ENCODE results near the gene CDH22. TPM values are rescaled to one million over a fixed set of nuclear protein-coding genes. Genes with fewer than 3 reads are reported as not detected.

CDH22 gene
- total RNA-seq, 1 donor from 2014 or later = 0.14 TPM

- no peaks in the 10 kb centered on the region for H3K9me3 Mint-ChIP-seq (ENCODE audit: low read depth)
- no peak overlapping the region for H3K4me3 Mint-ChIP-seq (ENCODE audit: low read depth)
- H3K27me3 Mint-ChIP-seq = peaks cover 31% of the 10 kb centered on the region
- no peaks in the 10 kb centered on the region for H3K36me3 Mint-ChIP-seq (ENCODE audit: insufficient read depth)
- H3K4me1 Mint-ChIP-seq (ENCODE audit: low read depth) = no peaks in the 10 kb centered on the region
- TF ChIP-seq CTCF (IDR thresholded peaks at IDR 0.05; ENCODE audit: unreplicated experiment) = no peak
- no peak for DNase-seq (ENCODE audit: low spot score, unreplicated experiment)
- no peak overlapping the region for H3K27ac Mint-ChIP-seq
Observed at GRCh38 chr20:46260936-46261454, 47.3 kb downstream of the CDH22 start.

GRCh38 chr20:46260480-46260879, 47.8 kb downstream of the CDH22 start:
- Mint-ChIP-seq H3K4me3 (ENCODE audit: low read depth) (no peak overlapping the region), H3K36me3 (ENCODE audit: insufficient read depth) (no peaks in the 10 kb centered on the region), H3K27me3 (peaks cover 31% of the 10 kb centered on the region), H3K27ac (no peak overlapping the region), H3K4me1 (ENCODE audit: low read depth) (no peaks in the 10 kb centered on the region), H3K9me3 (ENCODE audit: low read depth) (no peaks in the 10 kb centered on the region)
- no peak for TF ChIP-seq CTCF (IDR thresholded peaks at IDR 0.05; ENCODE audit: unreplicated experiment)
- DNase-seq (ENCODE audit: low spot score, unreplicated experiment) = no peak

GRCh38 chr20:46259260-46259859, 48.9 kb downstream of the CDH22 start:
- no peak for DNase-seq (ENCODE audit: low spot score, unreplicated experiment)
- no peaks in the 10 kb centered on the region for H3K36me3 Mint-ChIP-seq (ENCODE audit: insufficient read depth)
- TF ChIP-seq CTCF (IDR thresholded peaks at IDR 0.05; ENCODE audit: unreplicated experiment) = no peak
- H3K27ac Mint-ChIP-seq = no peak overlapping the region
- H3K27me3 Mint-ChIP-seq = peaks cover 35% of the 10 kb centered on the region
- H3K4me3 Mint-ChIP-seq (ENCODE audit: low read depth) = no peak overlapping the region
- no peaks in the 10 kb centered on the region for H3K9me3 Mint-ChIP-seq (ENCODE audit: low read depth)
- no peaks in the 10 kb centered on the region for H3K4me1 Mint-ChIP-seq (ENCODE audit: low read depth)

- Mint-ChIP-seq H3K27me3 (peaks cover 36% of the 10 kb centered on the region), H3K36me3 (ENCODE audit: insufficient read depth) (no peaks in the 10 kb centered on the region)
Observed at GRCh38 chr20:46257887-46258286, 50.4 kb downstream of the CDH22 start.

GRCh38 chr20:46256293-46256692, 52.0 kb downstream of the CDH22 start:
- TF ChIP-seq CTCF (IDR thresholded peaks at IDR 0.05; ENCODE audit: unreplicated experiment) = no peak
- no peaks in the 10 kb centered on the region for H3K4me1 Mint-ChIP-seq (ENCODE audit: low read depth)
- H3K9me3 Mint-ChIP-seq (ENCODE audit: low read depth) = no peaks in the 10 kb centered on the region
- no peaks in the 10 kb centered on the region for H3K36me3 Mint-ChIP-seq (ENCODE audit: insufficient read depth)
- H3K27me3 Mint-ChIP-seq = peaks cover 47% of the 10 kb centered on the region
- no peak overlapping the region for H3K4me3 Mint-ChIP-seq (ENCODE audit: low read depth)
- no peak overlapping the region for H3K27ac Mint-ChIP-seq
- DNase-seq (ENCODE audit: low spot score, unreplicated experiment) = no peak

More at GRCh38 chr20:46257887-46258286, 50.4 kb downstream of the CDH22 start:
- Mint-ChIP-seq H3K27ac (no peak overlapping the region), H3K4me1 (ENCODE audit: low read depth) (no peaks in the 10 kb centered on the region), H3K4me3 (ENCODE audit: low read depth) (no peak overlapping the region), H3K9me3 (ENCODE audit: low read depth) (no peaks in the 10 kb centered on the region)
- no peak for DNase-seq (ENCODE audit: low spot score, unreplicated experiment)
- no peak for TF ChIP-seq CTCF (IDR thresholded peaks at IDR 0.05; ENCODE audit: unreplicated experiment)

Data from progenitor cell of endocrine pancreas (in vitro differentiated cells).